ENCODE results near the gene KIAA1217.

Gene KIAA1217

DNA sequence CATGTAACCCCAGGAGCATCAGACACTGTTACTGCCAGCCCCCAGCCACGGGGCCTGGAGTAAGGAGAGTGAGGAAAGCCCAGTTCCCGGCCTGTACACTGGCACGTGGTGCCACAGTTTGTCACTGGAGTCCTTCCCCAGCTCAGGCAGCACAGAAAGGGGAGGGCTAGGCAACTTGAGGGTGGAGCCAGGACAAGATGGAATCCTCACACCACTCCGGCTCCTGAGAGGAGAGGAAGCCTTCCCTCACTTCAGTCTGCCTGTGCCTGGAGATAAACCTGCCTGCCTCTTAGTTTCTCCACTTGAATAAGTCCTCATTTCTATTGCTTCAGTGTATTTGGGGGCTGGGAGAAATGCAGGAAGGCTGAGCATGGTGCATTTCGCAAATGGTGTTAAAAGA is 176.0 kb downstream of the KIAA1217 start:
- H3K27ac ChIP-seq = no peak overlapping the region
- DNase-seq (ENCODE audit: low read depth, low spot score) = no peak

DNA sequence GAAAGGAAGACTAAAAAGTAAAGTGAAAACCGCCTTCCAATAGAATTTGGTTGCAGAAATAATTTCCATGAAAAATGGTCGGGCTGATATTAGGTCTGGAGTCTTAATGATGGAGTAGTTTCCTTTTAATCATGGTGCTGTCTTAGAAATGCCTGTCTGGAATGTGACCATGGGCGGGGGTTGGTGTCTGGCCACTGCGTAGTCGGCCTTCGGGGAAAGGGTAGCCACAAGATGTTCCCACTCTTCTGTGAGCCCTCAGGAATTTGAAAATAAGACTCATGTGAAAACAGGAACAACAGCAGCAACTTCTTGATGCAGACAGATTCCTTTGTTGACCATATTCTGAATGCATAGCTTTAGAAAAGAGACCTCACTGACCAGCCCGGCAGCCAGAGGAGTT is 176.8 kb downstream of the KIAA1217 start:
- no peak overlapping the region for H3K27ac ChIP-seq
- no peak for DNase-seq (ENCODE audit: low read depth, low spot score)

DNA sequence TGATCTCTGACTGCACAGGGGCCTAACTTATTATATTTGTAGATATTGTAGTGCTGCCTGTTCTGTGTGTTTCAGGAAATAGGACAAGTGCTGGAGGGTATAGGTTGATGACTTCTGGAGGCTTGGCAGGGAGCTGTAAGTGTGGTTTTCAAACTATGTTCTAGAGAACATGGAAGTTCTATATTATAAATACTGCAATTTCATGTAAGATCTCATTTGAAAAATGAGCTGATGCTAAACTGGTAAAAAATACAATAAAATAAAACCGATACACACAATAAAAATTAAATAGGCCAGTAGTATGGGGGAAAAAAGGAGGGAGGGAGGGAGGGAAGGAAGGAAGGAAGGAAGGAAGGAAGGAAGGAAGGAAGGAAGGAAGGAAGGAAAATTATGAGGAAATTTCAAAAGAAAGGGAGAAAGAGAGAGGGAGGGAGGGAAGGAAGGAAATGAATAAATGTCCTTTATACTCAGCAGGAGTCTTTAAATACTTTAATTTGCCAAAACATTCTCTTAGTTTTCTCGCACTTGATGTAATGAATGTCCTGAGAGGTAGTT is 181.3 kb downstream of the KIAA1217 start:
- no peak for DNase-seq (ENCODE audit: low read depth, low spot score)
- H3K27ac ChIP-seq = no peak overlapping the region

DNA sequence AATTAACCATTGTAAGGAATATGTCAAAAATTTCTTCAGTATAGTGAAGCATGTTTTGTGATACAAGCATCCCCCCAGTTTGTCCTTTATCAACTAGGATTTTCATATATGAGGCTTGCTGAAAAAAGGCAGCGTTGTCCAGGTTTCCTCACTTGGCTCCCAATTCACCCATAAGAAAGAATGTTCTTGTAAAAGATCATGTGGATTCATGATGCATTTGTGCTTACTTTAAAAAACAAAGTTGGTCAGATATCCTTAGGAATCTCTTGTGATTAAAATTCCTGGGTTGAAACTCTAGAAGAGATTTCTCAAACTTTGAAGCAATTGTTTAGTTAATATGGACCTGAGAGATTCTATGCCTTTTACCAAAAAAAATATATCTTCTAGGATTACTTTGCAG is 181.8 kb downstream of the KIAA1217 start:
- DNase-seq (ENCODE audit: low read depth, low spot score) = no peak

DNA sequence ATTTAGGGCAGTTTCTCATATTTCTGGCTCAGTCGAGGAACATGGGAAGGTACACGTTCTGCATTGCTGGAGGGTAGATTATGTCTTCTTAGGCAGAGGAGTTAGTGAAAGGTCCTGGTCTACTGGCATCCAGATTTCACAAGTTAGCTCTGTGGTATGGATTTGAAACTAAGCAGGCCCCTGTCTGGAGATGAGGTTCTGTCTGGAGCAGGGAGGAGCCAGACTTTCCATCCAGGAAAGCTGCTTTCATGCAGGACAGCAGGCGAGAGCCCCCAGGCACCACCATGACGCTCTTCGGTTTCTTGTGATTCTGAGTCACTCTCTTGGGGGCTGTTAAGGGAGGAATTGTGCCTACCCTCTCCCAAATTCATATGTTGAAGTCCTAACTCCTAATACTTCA is 184.3 kb downstream of the KIAA1217 start:
- DNase-seq (ENCODE audit: low read depth, low spot score) = no peak
- H3K27ac ChIP-seq = no peak overlapping the region

More for the DNA sequence above, 181.8 kb downstream of the KIAA1217 start:
- H3K27ac ChIP-seq = no peak overlapping the region

DNA sequence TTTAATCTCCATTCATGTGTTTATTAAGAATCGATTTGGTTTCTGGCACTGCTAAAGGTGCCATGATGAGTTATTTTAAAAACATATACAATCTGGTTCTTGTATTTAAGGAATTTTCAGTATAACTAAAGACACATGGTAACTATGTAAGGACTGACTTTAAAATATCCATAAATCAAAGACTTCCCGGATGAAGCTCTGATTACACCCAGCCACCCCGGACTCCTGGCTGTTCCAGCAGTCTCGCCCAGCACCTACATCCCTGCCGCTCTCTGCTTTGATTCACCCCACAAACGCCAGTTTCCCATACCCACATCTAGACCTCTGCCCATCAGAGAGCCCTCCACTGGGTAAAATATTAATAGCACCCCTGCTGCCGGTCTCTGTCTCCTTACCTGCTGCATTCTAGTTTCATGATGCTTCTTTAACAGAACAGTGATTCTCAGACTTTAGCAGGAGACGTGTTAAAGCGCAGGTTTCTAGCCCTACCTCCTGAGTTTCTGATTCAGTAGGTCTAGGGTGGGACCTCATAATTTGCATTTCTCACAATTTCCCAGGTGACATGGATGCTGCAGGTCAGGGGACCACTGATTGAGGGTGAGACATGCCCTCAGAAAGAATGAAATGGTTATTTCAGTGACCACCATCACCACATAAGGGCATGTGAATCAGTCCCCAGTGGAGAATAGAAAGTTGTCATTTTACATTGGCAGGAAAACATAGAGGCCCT is 185.7 kb downstream of the KIAA1217 start:
- DNase-seq (ENCODE audit: low read depth, low spot score) = no peak

DNA sequence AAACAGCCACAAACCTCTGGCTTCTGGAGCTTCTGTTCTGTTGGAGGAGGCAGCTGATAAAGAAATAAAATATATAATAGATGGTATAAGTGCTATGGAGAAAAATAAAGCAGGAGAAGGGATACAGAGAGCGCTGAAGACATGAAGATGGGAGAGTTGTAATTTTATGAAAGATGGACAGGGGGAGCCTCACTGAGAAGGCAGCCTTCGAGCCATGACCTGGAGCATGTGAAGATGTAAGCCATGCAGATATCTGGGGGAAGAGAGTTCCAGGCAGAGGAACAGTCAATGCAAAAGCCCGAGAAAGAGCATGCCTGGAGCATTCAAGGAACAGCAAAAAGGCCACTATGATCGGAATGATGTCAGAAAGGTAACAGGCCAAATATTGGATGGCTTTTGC is 187.5 kb downstream of the KIAA1217 start:
- no peak for DNase-seq (ENCODE audit: low read depth, low spot score)
- no peak overlapping the region for H3K27ac ChIP-seq

More for the DNA sequence above, 185.7 kb downstream of the KIAA1217 start:
- H3K27ac ChIP-seq = no peak overlapping the region

DNA sequence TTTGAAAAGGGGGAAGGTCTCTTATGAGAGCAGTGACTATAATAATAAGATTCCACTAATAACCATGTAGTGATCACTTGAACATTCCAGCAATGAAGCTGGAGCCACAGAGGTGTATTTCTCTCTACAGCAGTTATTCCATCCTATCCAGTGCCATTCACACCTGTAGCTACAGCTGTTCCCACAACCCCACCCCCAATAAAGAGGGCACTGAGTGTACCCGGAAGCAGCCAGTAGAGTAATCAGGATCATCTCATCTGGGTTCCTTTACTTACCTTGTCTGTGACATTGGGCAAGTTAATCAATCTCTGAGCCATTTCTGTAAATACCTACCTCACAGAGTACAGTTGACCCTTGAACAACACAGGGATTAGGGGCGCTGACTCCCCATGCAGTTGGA is 188.7 kb downstream of the KIAA1217 start:
- no peak overlapping the region for H3K27ac ChIP-seq
- DNase-seq (ENCODE audit: low read depth, low spot score) = no peak

DNA sequence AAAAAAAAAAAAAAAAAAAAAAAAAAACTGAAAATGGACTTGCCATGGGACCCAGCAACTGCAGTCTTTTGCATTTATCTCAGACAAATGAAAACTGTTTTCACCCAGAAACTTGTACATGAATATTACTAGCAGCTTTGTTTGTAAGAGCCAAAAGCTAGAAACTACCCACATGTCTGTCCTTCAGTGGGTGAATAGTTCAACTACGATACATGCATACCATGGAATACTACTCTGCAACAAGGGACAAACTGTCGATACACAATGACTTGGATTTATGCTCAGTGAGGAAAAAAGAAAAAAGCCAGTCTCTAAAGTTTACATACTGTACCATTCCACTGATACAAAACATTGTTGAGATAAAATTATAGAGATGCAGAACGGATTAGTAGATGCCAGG is 195.6 kb downstream of the KIAA1217 start:
- no peak overlapping the region for H3K27ac ChIP-seq
- no peak for DNase-seq (ENCODE audit: low read depth, low spot score)

DNA sequence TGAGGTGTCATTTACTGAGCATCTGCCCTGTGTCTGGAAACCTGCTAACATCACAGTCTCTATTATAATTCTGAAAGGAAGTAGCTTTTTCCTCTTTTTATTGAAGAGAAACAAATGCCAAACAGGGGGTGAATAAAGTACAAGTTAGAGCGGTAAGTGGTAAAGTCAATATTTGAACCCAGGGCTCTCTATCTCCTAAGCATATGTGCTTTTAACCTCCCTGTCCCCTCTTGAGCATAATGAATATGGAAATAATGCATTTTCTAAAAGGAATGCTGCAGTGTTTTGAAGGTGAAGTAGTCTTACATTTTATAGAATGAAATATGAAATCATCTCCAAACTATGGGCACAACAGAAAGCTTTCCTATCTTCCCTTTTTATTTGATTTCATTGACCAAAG is 196.7 kb downstream of the KIAA1217 start:
- no peak overlapping the region for H3K27ac ChIP-seq
- no peak for DNase-seq (ENCODE audit: low read depth, low spot score)

DNA sequence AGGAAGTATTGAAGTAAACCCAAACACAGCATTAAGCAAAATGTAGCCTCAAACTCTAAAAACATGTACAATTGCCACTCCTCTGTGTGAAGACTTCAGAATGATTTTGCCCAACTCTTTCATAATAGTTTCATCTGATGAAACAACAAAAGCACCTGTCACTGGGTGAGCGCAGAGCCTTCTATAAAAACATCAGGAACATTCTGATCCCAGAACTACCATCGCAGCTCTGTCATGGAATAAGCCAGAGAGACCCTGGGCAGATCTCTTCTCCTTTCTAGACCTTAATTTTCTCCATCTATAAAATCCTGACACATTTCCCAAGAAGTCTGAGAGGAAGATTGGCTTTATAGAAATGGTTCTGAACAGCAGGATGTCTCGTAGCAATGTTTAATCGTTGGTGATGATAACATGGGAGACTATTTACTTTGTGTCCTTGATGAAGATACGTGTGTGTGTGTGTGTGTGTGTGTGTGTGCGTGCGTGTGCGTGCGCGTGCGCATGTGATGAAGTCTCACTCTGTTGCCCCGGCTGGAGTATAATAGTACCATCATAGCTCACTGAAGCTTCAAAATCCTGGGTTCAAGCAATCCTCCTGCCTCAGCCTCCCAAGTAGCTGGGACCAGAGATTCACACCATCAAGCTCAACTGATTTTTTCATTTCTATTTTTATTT is 198.0 kb downstream of the KIAA1217 start:
- no peak for DNase-seq (ENCODE audit: low read depth, low spot score)
- H3K27ac ChIP-seq = peak overlapping the region; percentile 18

DNA sequence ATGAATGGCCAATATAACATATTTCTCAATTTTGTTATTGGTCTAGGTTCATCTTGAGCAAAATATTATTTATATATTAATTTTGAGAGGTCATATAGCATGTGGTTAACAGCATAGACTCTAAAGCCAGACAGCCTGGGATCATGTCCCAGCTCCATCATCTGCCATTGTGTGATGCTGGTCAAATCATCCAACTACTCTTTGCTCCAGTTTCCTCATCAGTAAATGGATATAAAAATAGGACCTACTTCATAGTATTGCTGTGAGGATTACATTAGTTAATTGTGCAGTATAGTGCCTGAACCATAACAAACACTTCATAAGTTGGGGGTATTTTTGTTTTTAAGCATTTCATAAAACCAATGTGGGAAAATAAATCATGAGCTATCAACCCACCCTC is 199.0 kb downstream of the KIAA1217 start:
- H3K27ac ChIP-seq = no peak overlapping the region
- DNase-seq (ENCODE audit: low read depth, low spot score) = no peak

DNA sequence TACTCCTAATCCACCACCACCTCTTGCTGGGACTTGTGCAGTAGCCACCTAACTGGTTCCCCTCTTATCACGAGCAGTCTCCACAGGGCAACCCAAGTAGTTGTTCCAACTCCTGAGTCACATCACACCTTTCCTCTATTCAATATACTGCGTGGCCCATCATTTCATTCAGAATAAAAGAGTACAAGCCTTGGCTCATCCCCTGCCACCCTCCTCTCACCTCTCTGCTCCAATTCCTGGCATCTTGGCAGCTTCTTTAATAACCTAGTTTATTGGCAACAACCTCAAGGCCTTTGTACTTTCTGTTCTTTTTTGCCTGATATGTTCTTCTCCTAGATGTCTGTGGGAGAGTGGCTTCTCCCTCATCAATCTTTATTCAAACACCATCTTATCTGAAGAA is 199.4 kb downstream of the KIAA1217 start:
- no peak for DNase-seq (ENCODE audit: low read depth, low spot score)
- no peak overlapping the region for H3K27ac ChIP-seq

DNA sequence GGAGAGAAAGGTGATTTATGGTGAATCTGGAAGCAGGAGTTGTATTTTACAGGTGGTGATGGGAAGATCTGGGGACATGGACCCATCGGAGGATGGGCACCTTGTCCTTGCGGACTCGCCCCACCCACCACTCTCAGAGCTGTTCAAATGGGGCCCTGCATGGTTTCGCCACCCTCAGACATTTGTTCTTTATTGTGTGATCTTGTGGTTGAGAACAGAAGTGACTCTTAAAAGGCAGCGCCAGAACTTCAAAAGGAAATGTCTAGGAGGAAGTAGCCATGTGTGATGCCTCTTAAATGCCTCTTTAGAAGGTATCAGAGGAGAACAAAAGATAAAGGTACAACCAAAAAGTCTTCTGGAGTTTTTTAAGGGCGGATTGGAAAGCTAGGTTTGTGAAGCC is 205.7 kb downstream of the KIAA1217 start:
- H3K27ac ChIP-seq = no peak overlapping the region
- no peak for DNase-seq (ENCODE audit: low read depth, low spot score)

DNA sequence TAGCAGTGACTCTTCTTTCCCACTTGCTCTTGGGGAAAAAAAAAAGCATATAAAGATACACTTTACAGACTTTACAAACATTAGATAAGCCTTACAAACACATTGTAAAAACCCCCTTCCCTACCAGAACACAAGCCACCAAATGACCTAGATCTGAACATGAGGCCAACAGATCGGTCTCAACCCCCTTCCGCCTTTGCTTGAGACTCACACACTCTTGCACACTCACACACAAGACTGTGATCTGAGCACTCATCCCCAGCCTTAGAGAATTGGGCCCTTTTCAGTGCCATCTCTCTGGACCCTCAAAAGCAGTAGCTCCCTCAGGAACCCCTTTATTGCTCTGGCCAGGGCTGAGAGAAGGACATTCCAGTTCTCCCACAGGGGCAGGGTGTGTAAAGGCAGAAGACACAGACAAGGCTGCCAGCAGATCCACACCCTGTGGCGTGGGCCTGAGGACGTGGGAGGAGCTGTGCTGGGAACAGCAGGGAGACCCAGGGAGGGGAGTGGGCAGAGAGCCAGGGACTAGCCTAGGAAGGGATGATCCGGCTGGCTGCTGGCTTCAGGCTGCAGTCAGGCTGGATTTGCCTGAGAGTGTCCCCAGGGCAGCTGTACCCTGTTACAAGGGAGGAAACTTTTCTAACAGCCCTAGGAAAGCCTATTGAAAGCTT is 206.7 kb downstream of the KIAA1217 start:
- DNase-seq (ENCODE audit: low read depth, low spot score) = no peak
- H3K27ac ChIP-seq = no peak overlapping the region

DNA sequence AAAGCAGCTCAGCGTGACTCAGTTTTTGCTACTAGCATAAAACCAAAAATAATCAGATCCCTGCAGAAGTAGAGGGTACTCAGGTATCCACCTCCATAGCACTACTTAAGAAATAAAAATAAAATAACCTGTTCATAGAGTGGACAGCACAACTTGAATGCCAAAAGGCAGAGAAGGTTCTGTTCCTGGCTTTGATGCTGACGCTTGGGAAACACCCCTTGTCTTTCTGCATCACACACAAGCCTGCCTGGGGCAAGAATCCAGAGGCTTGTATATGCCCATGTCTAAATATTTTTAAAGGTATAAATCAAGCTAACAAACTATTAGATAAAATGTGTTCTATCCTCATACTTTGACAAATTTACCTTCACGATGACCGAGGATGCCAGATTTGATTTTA is 207.3 kb downstream of the KIAA1217 start:
- DNase-seq (ENCODE audit: low read depth, low spot score) = no peak
- H3K27ac ChIP-seq = no peak overlapping the region

DNA sequence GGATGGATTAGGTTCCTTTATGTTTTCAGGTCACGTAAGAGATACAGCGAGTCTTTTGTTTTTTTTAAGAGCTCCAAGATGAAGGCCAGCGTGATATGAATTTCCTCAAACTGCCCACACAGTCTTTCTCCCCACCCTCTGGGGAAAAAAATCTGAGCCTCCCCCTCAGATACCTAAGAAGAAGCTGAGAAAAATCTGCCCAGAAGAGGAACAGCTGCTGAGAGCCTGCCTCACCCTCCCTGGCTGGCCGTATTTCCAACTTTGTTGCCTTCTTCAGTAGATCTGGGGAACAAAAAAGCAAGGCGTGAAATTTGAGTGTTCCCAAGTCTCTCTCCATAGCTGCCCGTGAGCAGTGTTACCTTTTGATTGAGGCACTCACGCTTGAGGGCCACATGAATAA is 208.1 kb downstream of the KIAA1217 start:
- no peak overlapping the region for H3K27ac ChIP-seq
- DNase-seq (ENCODE audit: low read depth, low spot score) = no peak

DNA sequence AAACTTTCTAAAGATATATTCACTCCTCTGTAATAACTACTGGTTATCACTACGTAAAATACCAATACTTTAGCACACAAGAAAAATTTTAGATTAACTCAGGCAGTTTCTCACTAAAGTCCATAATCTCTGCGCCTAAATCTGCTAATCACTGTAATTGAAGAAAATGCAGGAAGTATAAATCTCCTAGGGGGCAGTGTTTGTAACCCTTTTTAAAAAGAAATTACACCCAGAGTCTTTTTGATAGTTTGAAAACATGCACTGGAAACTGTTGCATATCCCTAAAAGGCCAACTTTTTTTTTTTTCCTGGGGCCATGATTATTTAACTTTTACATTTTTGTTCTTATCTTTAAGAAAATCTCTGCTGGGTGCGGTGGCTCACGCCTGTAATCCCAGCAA is 209.6 kb downstream of the KIAA1217 start:
- no peak for DNase-seq (ENCODE audit: low read depth, low spot score)
- no peak overlapping the region for H3K27ac ChIP-seq

DNA sequence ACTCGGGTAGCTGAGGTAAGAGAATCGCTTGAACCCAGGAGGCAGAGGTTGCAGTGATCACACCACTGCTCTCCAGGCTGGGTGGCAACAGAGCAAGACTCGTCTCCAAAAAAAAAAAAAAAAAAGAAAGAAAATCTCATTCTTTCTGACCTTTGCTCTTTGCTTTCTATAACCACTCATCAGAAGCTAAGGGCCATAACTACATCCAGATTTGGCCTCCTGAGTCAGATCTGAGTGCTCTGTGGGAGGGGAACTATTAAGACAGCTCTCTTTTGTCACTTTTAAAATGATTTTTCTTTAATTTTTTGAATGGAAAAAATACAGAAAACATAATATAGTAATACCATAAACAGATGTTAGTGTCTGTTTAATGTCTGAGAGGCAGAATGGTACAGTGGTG is 210.1 kb downstream of the KIAA1217 start:
- no peak for DNase-seq (ENCODE audit: low read depth, low spot score)
- H3K27ac ChIP-seq = no peak overlapping the region

DNA sequence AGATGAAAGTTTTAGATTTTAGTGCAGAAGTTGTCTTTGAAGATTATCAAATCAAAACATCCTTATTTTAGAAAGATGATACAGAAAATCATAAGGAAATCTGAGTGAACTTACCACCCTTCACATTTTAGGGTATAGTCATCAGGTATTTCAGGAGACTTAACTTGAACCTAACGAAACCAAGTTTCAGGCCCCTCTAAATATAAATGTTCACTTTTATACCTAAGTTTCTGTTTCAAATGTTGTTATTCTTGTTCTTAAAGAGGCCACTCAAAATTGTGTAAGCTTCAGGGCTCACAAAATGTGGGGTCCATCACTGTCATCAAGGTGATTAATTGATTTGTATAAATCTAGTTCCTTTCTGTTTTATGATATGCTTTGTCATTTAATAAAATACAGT is 216.2 kb downstream of the KIAA1217 start:
- H3K27ac ChIP-seq = no peak overlapping the region
- DNase-seq (ENCODE audit: low read depth, low spot score) = no peak

DNA sequence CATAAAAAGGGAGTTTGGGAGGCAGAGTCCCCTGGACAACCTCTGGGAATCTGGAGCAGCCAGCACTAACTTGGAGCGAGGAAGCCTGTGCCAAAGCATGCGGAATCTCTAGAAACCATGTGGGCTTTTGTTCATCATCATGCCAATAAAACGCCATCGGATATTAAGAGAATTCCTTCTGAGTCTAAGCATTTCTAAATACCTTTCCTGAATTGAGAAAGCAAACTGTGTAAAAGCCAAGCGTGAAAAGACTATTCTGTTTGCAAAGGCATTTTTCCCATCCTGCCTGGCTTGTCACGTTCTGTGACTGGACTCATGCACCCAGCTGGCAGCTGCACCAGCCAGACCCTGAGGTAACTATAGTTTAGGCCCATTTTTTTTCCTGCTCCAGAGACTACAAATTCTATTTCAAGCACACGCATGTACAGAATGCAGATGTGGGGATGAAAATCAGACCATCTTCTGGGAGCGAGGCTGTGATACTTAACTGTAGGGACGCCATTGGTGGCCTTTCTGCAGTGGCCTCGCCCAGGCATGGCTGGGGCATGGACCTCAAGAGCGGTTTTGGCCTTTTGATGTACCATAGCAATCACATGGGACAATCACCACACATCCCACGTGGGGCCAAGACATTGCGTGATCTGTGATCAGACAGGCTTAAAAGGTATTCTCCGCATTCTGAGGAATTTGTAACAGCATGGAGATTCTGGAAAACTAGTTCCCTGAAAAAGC is 218.9 kb downstream of the KIAA1217 start:
- DNase-seq (ENCODE audit: low read depth, low spot score) = no peak
- H3K27ac ChIP-seq = peak overlapping the region; percentile 49
